Measurements from ENCODE around the gene TPI1.

Gene TPI1

GRCh38 chr12:6914246-6914946, 47.1 kb downstream of the TPI1 start, which contains the start of gene ENO2:
Gene ENO2, plus strand, starts transcription at chr12:6914580. Its CDS starts 1,253 bp downstream, at chr12:6915833.
- Histone ChIP-seq H2AFZ (ENCODE audit: low read depth, low read length) (peak within 1 kb of the TSS; percentile 65), H4K8ac (ENCODE audit: low read length) (peak within 1 kb of the TSS; percentile 99), H2BK5ac (ENCODE audit: low read depth, low read length, poor library complexity, severe bottlenecking) (no peak within 1 kb of the TSS), H2BK12ac (ENCODE audit: low read length in 2 of 2) (peak within 1 kb of the TSS in 1 of 2 experiments; percentile 80), H3K79me1 (replicated peaks; ENCODE audit: low read length, poor library complexity, severe bottlenecking) (no peaks in the 10 kb centered on the region), H2BK120ac (ENCODE audit: low read depth, low read length) (peak within 1 kb of the TSS; percentile 64), H3K14ac (ENCODE audit: low read length in 2 of 2) (peak within 1 kb of the TSS in 1 of 2 experiments; percentile 84), H3K9me3 (ENCODE audit: control insufficient read depth, low read length) (no peaks in the 10 kb centered on the region), H3K36me3 (ENCODE audit: control insufficient read depth in 1 of 2, insufficient read depth in 2 of 2, low read depth in 1 of 2, low read length in 2 of 2) (peaks cover 2 to 24% of the 10 kb centered on the region in 2 experiments), H2AK5ac (ENCODE audit: low read length, severe bottlenecking) (no peak within 1 kb of the TSS), H3K4ac (ENCODE audit: low read depth in 1 of 2, low read length in 2 of 2) (peak within 1 kb of the TSS; percentile 6 to 91), H3K27me3 (ENCODE audit: control insufficient read depth in 1 of 2, insufficient read depth in 1 of 2, low read length in 2 of 2) (peaks cover 0 to 19% of the 10 kb centered on the region in 2 experiments), H3K18ac (ENCODE audit: low read depth in 1 of 2, low read length in 2 of 2) (peak within 1 kb of the TSS; percentile 40 to 84), H3K4me3 (ENCODE audit: insufficient read depth in 1 of 2, low read depth in 1 of 2, low read length in 2 of 2) (peak within 1 kb of the TSS; percentile 64 to 92), H3K23ac (ENCODE audit: low read length in 2 of 2) (peak within 1 kb of the TSS in 1 of 2 experiments; percentile 86), H2BK15ac (ENCODE audit: low read depth, poor library complexity, severe bottlenecking) (peak within 1 kb of the TSS; percentile 94), H3K9ac (ENCODE audit: low read length) (peak within 1 kb of the TSS; percentile 85), H3K4me2 (ENCODE audit: low read length, poor library complexity, severe bottlenecking) (peak within 1 kb of the TSS; percentile 74), H3K4me1 (ENCODE audit: control insufficient read depth, insufficient read depth, low read depth, low read length) (peaks cover 23% of the 10 kb centered on the region), H3K27ac (ENCODE audit: low read length, poor library complexity, severe bottlenecking) (no peak within 1 kb of the TSS), H4K91ac (ENCODE audit: low read length) (peak within 1 kb of the TSS; percentile 95)
- WGBS, result under 1% methylated on average over 61 of the region's 68 CpGs
- DNase-seq, result peak; percentile 73

GRCh38 chr12:6914947-6915788, 47.8 kb downstream of the TPI1 start:
- Histone ChIP-seq H2AK5ac (ENCODE audit: low read length, severe bottlenecking) (no peak overlapping the region), H3K27ac (ENCODE audit: low read length, poor library complexity, severe bottlenecking) (no peak overlapping the region), H2BK12ac (ENCODE audit: low read length in 2 of 2) (peak overlapping the region in 1 of 2 experiments; percentile 73), H4K8ac (ENCODE audit: low read length) (no peak overlapping the region), H3K14ac (ENCODE audit: low read length in 2 of 2) (peak overlapping the region in 1 of 2 experiments; percentile 53), H2BK15ac (ENCODE audit: low read depth, poor library complexity, severe bottlenecking) (no peak overlapping the region), H3K4ac (ENCODE audit: low read depth in 1 of 2, low read length in 2 of 2) (peak overlapping the region in 1 of 2 experiments; percentile 6), H2AFZ (ENCODE audit: low read depth, low read length) (peak overlapping the region; percentile 36), H3K27me3 (ENCODE audit: control insufficient read depth in 1 of 2, insufficient read depth in 1 of 2, low read length in 2 of 2) (peaks cover 0 to 19% of the 10 kb centered on the region in 2 experiments), H3K79me1 (replicated peaks; ENCODE audit: low read length, poor library complexity, severe bottlenecking) (no peaks in the 10 kb centered on the region), H2BK120ac (ENCODE audit: low read depth, low read length) (no peak overlapping the region), H3K23ac (ENCODE audit: low read length in 2 of 2) (peak overlapping the region in 1 of 2 experiments; percentile 86), H3K9ac (ENCODE audit: low read length) (peak overlapping the region; percentile 85), H3K36me3 (ENCODE audit: control insufficient read depth in 1 of 2, insufficient read depth in 2 of 2, low read depth in 1 of 2, low read length in 2 of 2) (peaks cover 4 to 31% of the 10 kb centered on the region in 2 experiments), H3K18ac (ENCODE audit: low read depth in 1 of 2, low read length in 2 of 2) (peak overlapping the region; percentile 0 to 13), H2BK5ac (ENCODE audit: low read depth, low read length, poor library complexity, severe bottlenecking) (no peak overlapping the region), H3K4me1 (ENCODE audit: control insufficient read depth, insufficient read depth, low read depth, low read length) (peaks cover 23% of the 10 kb centered on the region), H3K4me2 (ENCODE audit: low read length, poor library complexity, severe bottlenecking) (peak overlapping the region; percentile 74), H3K9me3 (ENCODE audit: control insufficient read depth, low read length) (no peaks in the 10 kb centered on the region), H4K91ac (ENCODE audit: low read length) (no peak overlapping the region), H3K4me3 (ENCODE audit: insufficient read depth in 1 of 2, low read depth in 1 of 2, low read length in 2 of 2) (peak overlapping the region; percentile 64 to 92)
- WGBS, result 6% methylated on average over 14 of the region's 29 CpGs
- DNase-seq, result peak; percentile 52

- no peak overlapping the region for H4K91ac ChIP-seq (ENCODE audit: low read length)
- no peak overlapping the region for H3K27ac ChIP-seq (ENCODE audit: low read length, poor library complexity, severe bottlenecking)
- H2BK5ac ChIP-seq (ENCODE audit: low read depth, low read length, poor library complexity, severe bottlenecking), result no peak overlapping the region
- H3K79me1 ChIP-seq (replicated peaks; ENCODE audit: low read length, poor library complexity, severe bottlenecking), result no peaks in the 10 kb centered on the region
- H2AFZ ChIP-seq (ENCODE audit: low read depth, low read length), result no peak overlapping the region
- H3K9ac ChIP-seq (ENCODE audit: low read length), result no peak overlapping the region
- no peak overlapping the region for H2BK120ac ChIP-seq (ENCODE audit: low read depth, low read length)
- peak overlapping the region in 1 of 2 experiments; percentile 92 for H3K4me3 ChIP-seq (ENCODE audit: insufficient read depth in 1 of 2, low read depth in 1 of 2, low read length in 2 of 2)
- no peak overlapping the region for H4K8ac ChIP-seq (ENCODE audit: low read length)
- no peak for DNase-seq
- H2AK5ac ChIP-seq (ENCODE audit: low read length, severe bottlenecking), result no peak overlapping the region
- no peak overlapping the region for H2BK15ac ChIP-seq (ENCODE audit: low read depth, poor library complexity, severe bottlenecking)
- H3K4me1 ChIP-seq (ENCODE audit: control insufficient read depth, insufficient read depth, low read depth, low read length), result peaks cover 23% of the 10 kb centered on the region
- H3K23ac ChIP-seq (ENCODE audit: low read length in 2 of 2), result no peak overlapping the region
- H3K4ac ChIP-seq (ENCODE audit: low read depth in 1 of 2, low read length in 2 of 2), result peak overlapping the region in 1 of 2 experiments; percentile 29
- peaks cover 0 to 19% of the 10 kb centered on the region in 2 experiments for H3K27me3 ChIP-seq (ENCODE audit: control insufficient read depth in 1 of 2, insufficient read depth in 1 of 2, low read length in 2 of 2)
- WGBS, result 81% methylated on average over 14 of the region's 14 CpGs
- H3K4me2 ChIP-seq (ENCODE audit: low read length, poor library complexity, severe bottlenecking), result no peak overlapping the region
- H3K9me3 ChIP-seq (ENCODE audit: control insufficient read depth, low read length), result no peaks in the 10 kb centered on the region
- no peak overlapping the region for H3K18ac ChIP-seq (ENCODE audit: low read depth in 1 of 2, low read length in 2 of 2)
- H2BK12ac ChIP-seq (ENCODE audit: low read length in 2 of 2), result no peak overlapping the region
- no peak overlapping the region for H3K14ac ChIP-seq (ENCODE audit: low read length in 2 of 2)
- H3K36me3 ChIP-seq (ENCODE audit: control insufficient read depth in 1 of 2, insufficient read depth in 2 of 2, low read depth in 1 of 2, low read length in 2 of 2), result peaks cover 4 to 31% of the 10 kb centered on the region in 2 experiments
These were observed 48.5 kb downstream of the TPI1 start for GRCh38 chr12:6915789-6916285.
